Activated naive CD4-positive, alpha-beta T cell (primary cell): Measurements from ENCODE around the gene SLC26A6.

ENCODE experiments used
- DNase-seq, 4 experiments: peaks; one replicate each; lab custom pipeline; 2025; lab: John Stamatoyannopoulos, UW

Gene SLC26A6

GRCh38 chr3:48599077-48599501 is 36.2 kb downstream of the SLC26A6 start:
- no peak for DNase-seq

GRCh38 chr3:48598323-48599076 is 36.8 kb downstream of the SLC26A6 start:
- no peak for DNase-seq

- no peak for DNase-seq
These were observed 37.9 kb downstream of the SLC26A6 start for GRCh38 chr3:48597408-48597800.

GRCh38 chr3:48596676-48597407 is 38.4 kb downstream of the SLC26A6 start:
- DNase-seq = no peak

- DNase-seq = no peak
These were observed 39.1 kb downstream of the SLC26A6 start for GRCh38 chr3:48596157-48596556.

GRCh38 chr3:48595526-48596121 is 39.6 kb downstream of the SLC26A6 start:
- no peak for DNase-seq

GRCh38 chr3:48595075-48595525 is 40.2 kb downstream of the SLC26A6 start, which contains the start of gene COL7A1:
Gene COL7A1 (minus strand): TSS chr3:48595329. CDS start chr3:48595159, 170 bp downstream.
- DNase-seq = peak in 1 of 4 experiments; percentile 7

- DNase-seq = no peak
These were observed 40.7 kb downstream of the SLC26A6 start for GRCh38 chr3:48594417-48595049.

GRCh38 chr3:48593337-48593736 is 41.9 kb downstream of the SLC26A6 start:
- DNase-seq = no peak

- DNase-seq = no peak
These were observed 42.7 kb downstream of the SLC26A6 start for GRCh38 chr3:48592519-48593087.

GRCh38 chr3:48591886-48592518 is 43.3 kb downstream of the SLC26A6 start:
- no peak for DNase-seq

GRCh38 chr3:48591436-48591835 is 43.8 kb downstream of the SLC26A6 start:
- DNase-seq = no peak

GRCh38 chr3:48588230-48588629 is 47.0 kb downstream of the SLC26A6 start:
- no peak for DNase-seq

- no peak for DNase-seq
These were observed 47.6 kb downstream of the SLC26A6 start for GRCh38 chr3:48587686-48588085.

- no peak for DNase-seq
These were observed 49.9 kb downstream of the SLC26A6 start for GRCh38 chr3:48585411-48585810.

- DNase-seq = no peak
These were observed 50.4 kb downstream of the SLC26A6 start for GRCh38 chr3:48584836-48585235.

GRCh38 chr3:48581621-48582481 is 53.4 kb downstream of the SLC26A6 start:
- DNase-seq = no peak

- DNase-seq = no peak
These were observed 58.6 kb downstream of the SLC26A6 start for GRCh38 chr3:48576647-48577046.
